RCC 7860 (cell line): Measurements from ENCODE around the gene RPS6KA4.
"Not testable (repeated sequence)": the region's sequence is repeated elsewhere in the genome, so short reads cannot be mapped to it uniquely, and the experiment has no call there.

Source experiments
- DNase-seq: peaks from one replicate; pipeline ENCODE4 v3.0.0-alpha.2; 2015; ENCODE audit warnings: low spot score
- FAIRE-seq: peaks from 2 replicates; lab custom pipeline; 2012; peaks lifted over from hg19 to GRCh38; lab: Jason Lieb, UNC

Gene RPS6KA4

GRCh38 chr11:64358907-64359711 is at the start of gene RPS6KA4:
RPS6KA4 (plus strand) TSS chr11:64359162; CDS start chr11:64359236, 74 bp downstream.
- no peak for FAIRE-seq
- peak; percentile 15 for DNase-seq

GRCh38 chr11:64312947-64313346 is 46.0 kb upstream of the RPS6KA4 start:
- FAIRE-seq: no peak
- no peak for DNase-seq

GRCh38 chr11:64313491-64314145 is 45.3 kb upstream of the RPS6KA4 start:
- no peak for FAIRE-seq
- DNase-seq: no peak

- FAIRE-seq (no peak), DNase-seq (no peak)
Measured at GRCh38 chr11:64314146-64314804, 44.7 kb upstream of the RPS6KA4 start.

- DNase-seq (no peak), FAIRE-seq (no peak)
Measured at GRCh38 chr11:64314805-64315561, 44.0 kb upstream of the RPS6KA4 start.

- FAIRE-seq, DNase-seq: not testable (repeated sequence)
Measured at GRCh38 chr11:64315667-64316526, 43.1 kb upstream of the RPS6KA4 start.

- FAIRE-seq (no peak), DNase-seq (peak; percentile 22)
Measured at GRCh38 chr11:64316672-64317324, 42.2 kb upstream of the RPS6KA4 start.

- DNase-seq (peak; percentile 97), FAIRE-seq (peak; percentile 88)
Measured at GRCh38 chr11:64317325-64317960, 41.5 kb upstream of the RPS6KA4 start, which contains the start of gene TRMT112. TRMT112 (minus strand) TSS chr11:64317559; CDS start chr11:64317526, 33 bp downstream.

GRCh38 chr11:64317961-64318765 is 40.8 kb upstream of the RPS6KA4 start, which contains the start of gene PRDX5:
PRDX5 (plus strand) TSS chr11:64318121; CDS start chr11:64318216, 95 bp downstream.
- FAIRE-seq: no peak
- DNase-seq: peak; percentile 93

GRCh38 chr11:64318766-64319761 is 39.9 kb upstream of the RPS6KA4 start:
- no peak for FAIRE-seq
- no peak for DNase-seq

GRCh38 chr11:64320556-64320955 is 38.4 kb upstream of the RPS6KA4 start:
- DNase-seq (no peak), FAIRE-seq (no peak)

- FAIRE-seq (no peak), DNase-seq (no peak)
Measured at GRCh38 chr11:64321026-64321425, 37.9 kb upstream of the RPS6KA4 start.

GRCh38 chr11:64321533-64321932 is 37.4 kb upstream of the RPS6KA4 start:
- FAIRE-seq (no peak), DNase-seq (peak; percentile 5)

GRCh38 chr11:64322925-64323260 is 36.1 kb upstream of the RPS6KA4 start:
- FAIRE-seq (no peak), DNase-seq (no peak)

- DNase-seq (no peak), FAIRE-seq (no peak)
Measured at GRCh38 chr11:64323373-64323772, 35.6 kb upstream of the RPS6KA4 start.

GRCh38 chr11:64323984-64324383 is 35.0 kb upstream of the RPS6KA4 start:
- not testable (repeated sequence) for FAIRE-seq, DNase-seq
